Gastroesophageal sphincter (tissue), 4 donors: ENCODE results near the gene PHACTR1. TPM values are rescaled to one million over a fixed set of nuclear protein-coding genes. Genes with fewer than 3 reads are reported as not detected.

Experiments used
- ATAC-seq: fragments of 150-250 bp; one replicate; pipeline ENCODE4 v1.9.1; 2016; ENCODE audit warnings: mild to moderate bottlenecking, moderate library complexity
- H3K27ac ChIP-seq, 4 donors: fragments of 200-600 bp; sonication (generic) in 3 of 4; 1 replicate in 3 of 4; 2 replicates in 1 of 4; pipeline ENCODE4 v1.5.1; 2016 to 2019
- H3K27me3 ChIP-seq: fragments of 200-600 bp; sonication (generic); one replicate; pipeline ENCODE4 v1.5.1; 2019
- H3K36me3 ChIP-seq, 2 donors: fragments of 200-600 bp; sonication (generic); one replicate each; pipeline ENCODE4 v1.5.1; 2019; ENCODE audit warnings: control low read depth in 1 of 2
- H3K4me1 ChIP-seq, 3 donors: fragments of 200-600 bp; sonication (generic); 1 replicate in 2 of 3; 2 replicates in 1 of 3; pipeline ENCODE4 v1.5.1; 2016 to 2019; ENCODE audit warnings: control low read depth in 2 of 3
- H3K4me3 ChIP-seq, 2 donors: fragments of 200-600 bp; sonication (generic); one replicate each; pipeline ENCODE4 v1.5.1; 2019; ENCODE audit warnings: mild to moderate bottlenecking in 1 of 2, moderate library complexity in 1 of 2
- H3K9me3 ChIP-seq, 3 donors: fragments of 200-600 bp; sonication (generic); one replicate each; pipeline ENCODE4 v1.5.1; 2017 to 2019; ENCODE audit warnings: control low read depth in 2 of 3
- CTCF ChIP-seq, 4 experiments: fragments of 200-600 bp in 2 of 4; fragments of 450-650 bp in 2 of 4; sonication (generic) in 1 of 4; IDR thresholded peaks; one replicate each; pipeline ENCODE4 v1.5.1; 2017 to 2019; ENCODE audit warnings: antibody characterized with exemption in 4 of 4, mild to moderate bottlenecking in 2 of 4, moderate library complexity in 2 of 4
- EP300 ChIP-seq: sonication (generic); formaldehyde crosslinking; IDR thresholded peaks from one replicate; pipeline ENCODE4 v1.6.1; 2017; ENCODE audit warnings: antibody characterized with exemption, mild to moderate bottlenecking
- POLR2A ChIP-seq, 2 donors: fragments of 450-650 bp; IDR thresholded peaks; one replicate each; pipeline ENCODE4 v1.6.1; 2017; ENCODE audit warnings: antibody characterized with exemption in 2 of 2, mild to moderate bottlenecking in 2 of 2, moderate library complexity in 1 of 2
- POLR2AphosphoS5 ChIP-seq: sonication (generic); formaldehyde crosslinking; IDR thresholded peaks from one replicate; pipeline ENCODE4 v1.6.1; 2017; ENCODE audit warnings: antibody characterized with exemption
- WGBS, 2 donors: methylation state at CpG; one replicate each; pipeline ENCODE4 v1.1.5; 2018; ENCODE audit warnings: low coverage in 1 of 2; 5-methylcytosine and 5-hydroxymethylcytosine counted together
- total RNA-seq, 4 donors: library from RNA; depleted of rRNA; stranded (reverse); fragments of >200 nt; gene quantifications; one replicate each; pipeline ENCODE4 v1.1.0, GENCODE V29; 2016

The PHACTR1 gene
- total RNA-seq, 4 donors from 2014 or later: 0.20 to 27.3 (median 2.2) TPM

GRCh38 chr6:13044390-13044789 is 327.8 kb downstream of the PHACTR1 start:
- TF ChIP-seq EP300 (no peak), POLR2AphosphoS5 (no peak), POLR2A (IDR thresholded peaks at IDR 0.05) (no peak), CTCF (IDR thresholded peaks at IDR 0.05) (no peak)
- no peaks in the 10 kb centered on the region for H3K27me3 ChIP-seq
- no peak for ATAC-seq
- H3K27ac ChIP-seq: no peak overlapping the region
- H3K4me1 ChIP-seq: no peaks in the 10 kb centered on the region
- H3K4me3 ChIP-seq: no peak overlapping the region
- H3K36me3 ChIP-seq: no peaks in the 10 kb centered on the region
- no peaks in the 10 kb centered on the region for H3K9me3 ChIP-seq
- 60 to 94% methylated on average over 1 to 3 of the region's 6 CpGs for WGBS, 2 donors

- no peaks in the 10 kb centered on the region for H3K4me1 ChIP-seq
- no peaks in the 10 kb centered on the region for H3K9me3 ChIP-seq
- H3K27me3 ChIP-seq: no peaks in the 10 kb centered on the region
- TF ChIP-seq EP300 (no peak), POLR2AphosphoS5 (no peak), POLR2A (IDR thresholded peaks at IDR 0.05) (no peak), CTCF (IDR thresholded peaks at IDR 0.05) (no peak)
- no peak overlapping the region for H3K27ac ChIP-seq
- H3K36me3 ChIP-seq: no peaks in the 10 kb centered on the region
- no peak overlapping the region for H3K4me3 ChIP-seq
- no peak for ATAC-seq
- WGBS, 2 donors: 48 to 67% methylated on average over 3 of the region's 4 CpGs
Measured at GRCh38 chr6:13044896-13045295, 328.3 kb downstream of the PHACTR1 start.

GRCh38 chr6:13045676-13046075 is 329.1 kb downstream of the PHACTR1 start:
- Histone ChIP-seq H3K36me3 (no peaks in the 10 kb centered on the region), H3K27me3 (no peaks in the 10 kb centered on the region), H3K27ac (no peak overlapping the region), H3K4me1 (no peaks in the 10 kb centered on the region), H3K4me3 (no peak overlapping the region), H3K9me3 (no peaks in the 10 kb centered on the region)
- no peak for TF ChIP-seq EP300
- no peak for TF ChIP-seq POLR2AphosphoS5
- TF ChIP-seq POLR2A (IDR thresholded peaks at IDR 0.05): no peak
- no peak for TF ChIP-seq CTCF (IDR thresholded peaks at IDR 0.05)
- WGBS, 2 donors: 100% methylated on average over 1 of the region's 2 CpGs; no CpG with 5 or more reads in 1 of the 2 donors
- ATAC-seq: no peak

- WGBS, 2 donors: 71 to 85% methylated on average over 2 to 4 of the region's 4 CpGs
- no peaks in the 10 kb centered on the region for H3K4me1 ChIP-seq
- ATAC-seq: no peak
- H3K4me3 ChIP-seq: no peak overlapping the region
- no peaks in the 10 kb centered on the region for H3K36me3 ChIP-seq
- no peaks in the 10 kb centered on the region for H3K9me3 ChIP-seq
- TF ChIP-seq CTCF (IDR thresholded peaks at IDR 0.05): no peak
- TF ChIP-seq POLR2A (IDR thresholded peaks at IDR 0.05): no peak
- TF ChIP-seq POLR2AphosphoS5: no peak
- no peak for TF ChIP-seq EP300
- H3K27me3 ChIP-seq: no peaks in the 10 kb centered on the region
- H3K27ac ChIP-seq: no peak overlapping the region
Measured at GRCh38 chr6:13046084-13046483, 329.5 kb downstream of the PHACTR1 start.

- H3K4me1 ChIP-seq: no peaks in the 10 kb centered on the region
- no peak overlapping the region for H3K4me3 ChIP-seq
- no peak overlapping the region for H3K27ac ChIP-seq
- no peaks in the 10 kb centered on the region for H3K9me3 ChIP-seq
- TF ChIP-seq POLR2A (IDR thresholded peaks at IDR 0.05) (no peak), EP300 (no peak), POLR2AphosphoS5 (no peak), CTCF (IDR thresholded peaks at IDR 0.05) (no peak)
- no peak for ATAC-seq
- H3K27me3 ChIP-seq: no peaks in the 10 kb centered on the region
- WGBS, 2 donors: 55 to 88% methylated on average over 1 to 2 of the region's 2 CpGs
- H3K36me3 ChIP-seq: no peaks in the 10 kb centered on the region
Measured at GRCh38 chr6:13048113-13048512, 331.5 kb downstream of the PHACTR1 start.
